ENCODE results near the gene SFRP5. TPM values are rescaled to one million over a fixed set of nuclear protein-coding genes. Genes with fewer than 3 reads are reported as not detected.

SFRP5 gene
- total and polyA plus RNA-seq, 10 of the 15 experiments (the other 5 are each of a cell fraction or from before 2014, with no cell fraction given) = not detected

DNA sequence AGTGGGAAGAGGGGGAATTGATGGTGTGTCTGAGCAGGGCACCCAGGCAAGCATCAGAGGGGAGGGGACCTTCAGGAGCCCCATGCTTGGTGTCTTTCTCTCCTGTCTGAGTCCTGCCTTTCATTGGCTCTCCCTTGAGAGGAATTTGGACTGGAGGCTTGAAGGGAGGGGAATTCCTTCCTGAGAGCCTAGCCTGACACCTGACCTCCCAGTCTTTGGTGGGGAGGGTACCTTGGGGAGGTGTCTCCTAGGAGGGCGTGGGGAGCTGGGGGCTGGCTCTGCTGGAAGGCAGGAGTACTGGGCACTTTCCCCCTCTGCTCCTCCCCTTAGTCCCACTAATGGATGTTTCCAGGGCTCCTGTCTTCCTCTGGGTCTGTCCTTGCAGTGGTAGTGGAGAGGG lies 1.3 kb upstream of the SFRP5 start (continued):
- no peak for TF ChIP-seq NBN (IDR thresholded peaks at IDR 0.05)
- no peak for TF ChIP-seq FOXM1 (IDR thresholded peaks at IDR 0.05; ENCODE audit: low read depth, low read length)
- no peak for TF ChIP-seq MTA3 (IDR thresholded peaks at IDR 0.05; ENCODE audit: borderline replicate concordance, low read length)
- TF ChIP-seq, protein P1, sequence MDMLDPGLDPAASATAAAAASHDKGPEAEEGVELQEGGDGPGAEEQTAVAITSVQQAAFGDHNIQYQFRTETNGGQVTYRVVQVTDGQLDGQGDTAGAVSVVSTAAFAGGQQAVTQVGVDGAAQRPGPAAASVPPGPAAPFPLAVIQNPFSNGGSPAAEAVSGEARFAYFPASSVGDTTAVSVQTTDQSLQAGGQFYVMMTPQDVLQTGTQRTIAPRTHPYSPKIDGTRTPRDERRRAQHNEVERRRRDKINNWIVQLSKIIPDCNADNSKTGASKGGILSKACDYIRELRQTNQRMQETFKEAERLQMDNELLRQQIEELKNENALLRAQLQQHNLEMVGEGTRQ (IDR thresholded peaks at IDR 0.05; ENCODE audit: borderline replicate concordance, low read depth, low read length) = no peak

DNA sequence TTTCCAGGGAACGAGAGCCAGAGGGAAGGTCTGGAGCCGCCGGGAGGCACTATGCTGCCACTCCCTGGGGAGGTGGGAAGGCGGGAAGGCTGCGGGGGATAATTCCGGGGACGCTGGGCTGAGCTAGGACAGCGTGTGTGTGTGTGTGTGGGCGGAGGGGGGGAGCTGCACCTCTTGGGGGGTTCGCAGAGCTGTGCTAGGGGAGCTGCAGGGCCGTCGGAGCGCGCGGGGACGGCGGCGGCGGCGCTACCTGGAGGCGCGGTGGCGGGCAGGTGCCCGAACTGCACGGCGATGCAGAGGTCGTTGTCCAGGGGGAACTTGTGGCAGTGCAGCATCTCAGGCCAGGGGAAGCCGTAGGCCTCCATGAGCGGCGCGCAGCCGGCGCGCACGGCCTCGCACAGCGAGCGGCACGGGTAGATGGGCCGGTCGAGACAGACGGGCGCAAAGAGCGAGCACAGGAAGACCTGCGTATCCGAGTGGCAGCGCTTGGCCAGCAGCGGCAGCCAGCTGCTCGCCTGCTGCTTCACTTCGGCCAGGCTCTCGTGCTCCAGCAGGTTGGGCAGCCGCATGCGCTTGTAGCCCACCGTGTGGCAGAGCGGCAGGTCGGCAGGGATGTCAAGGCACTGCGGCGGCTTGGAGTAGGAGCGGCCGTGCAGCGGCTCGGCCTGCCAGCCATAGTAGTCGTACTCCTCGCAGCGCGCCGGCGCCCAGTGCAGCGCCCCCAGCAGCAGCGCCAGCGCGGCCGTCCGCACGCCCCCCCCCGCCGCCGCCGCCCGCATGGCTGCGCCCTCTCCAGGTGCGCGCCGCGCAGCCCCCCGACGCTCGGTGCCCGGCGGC lies 526 bp downstream of the SFRP5 start:
- SMC1A ChIA-PET (ENCODE audit: uncharacterized antibody, unreplicated experiment) = no interaction called here
- POLR2A ChIA-PET = no interaction called here
- Histone ChIP-seq H3K4me1 (ENCODE audit: control insufficient read depth, insufficient read depth, low read length) (no peaks in the 10 kb centered on the region), H3K9me3 (replicated peaks; ENCODE audit: control insufficient read depth, insufficient read depth, low read length) (no peaks in the 10 kb centered on the region), H3K27ac (ENCODE audit: control insufficient read depth, insufficient read depth) (no peak overlapping the region), H3K4me2 (ENCODE audit: control insufficient read depth, insufficient read depth) (0 out of 2 replicates have a peak overlapping the region, but pooled peaks have one; percentile 17), H4K20me1 (ENCODE audit: control insufficient read depth, insufficient read depth) (no peaks in the 10 kb centered on the region; the same call in 1 of the 2 replicates), H3K27me3 (replicated peaks in 1 of 2; ENCODE audit: control insufficient read depth in 2 of 2, insufficient read depth in 2 of 2, low read length in 1 of 2) (peaks cover 7 to 9% of the 10 kb centered on the region in 2 experiments; a peak in 3 of 4 replicates), H2AFZ (ENCODE audit: control insufficient read depth, low read depth, low read length) (no peak overlapping the region), H3K4me3 (no peak overlapping the region), H3K79me2 (ENCODE audit: control insufficient read depth, insufficient read depth, low read length) (no peaks in the 10 kb centered on the region), H3K9ac (ENCODE audit: control insufficient read depth, insufficient read depth, low read length) (no peak overlapping the region), H3K36me3 (ENCODE audit: control insufficient read depth in 2 of 2, insufficient read depth in 2 of 2, low read length in 1 of 2) (no peaks in the 10 kb centered on the region)
- no peak for DNase-seq (ENCODE audit: low read depth, low spot score)
- BruUV-seq (replicated peaks) = no TSS peak
- FAIRE-seq = no peak
- RAD21 ChIA-PET (ENCODE audit: unreplicated experiment) = no interaction called here
- intact Hi-C loops (cut with micrococcal nuclease; ENCODE audit: unreplicated experiment) = no loop called here
- peak; percentile 24 for ATAC-seq
- in situ Hi-C loops (cut with MboI) = no loop called here
- WGBS (ENCODE audit: insufficient coverage, insufficient replicate concordance, low lambda C conversion rate, missing lambda C conversion rate) = 13% methylated on average over 81 of the region's 90 CpGs
- CTCF ChIA-PET = no interaction called here
- TF ChIP-seq, protein P2, sequence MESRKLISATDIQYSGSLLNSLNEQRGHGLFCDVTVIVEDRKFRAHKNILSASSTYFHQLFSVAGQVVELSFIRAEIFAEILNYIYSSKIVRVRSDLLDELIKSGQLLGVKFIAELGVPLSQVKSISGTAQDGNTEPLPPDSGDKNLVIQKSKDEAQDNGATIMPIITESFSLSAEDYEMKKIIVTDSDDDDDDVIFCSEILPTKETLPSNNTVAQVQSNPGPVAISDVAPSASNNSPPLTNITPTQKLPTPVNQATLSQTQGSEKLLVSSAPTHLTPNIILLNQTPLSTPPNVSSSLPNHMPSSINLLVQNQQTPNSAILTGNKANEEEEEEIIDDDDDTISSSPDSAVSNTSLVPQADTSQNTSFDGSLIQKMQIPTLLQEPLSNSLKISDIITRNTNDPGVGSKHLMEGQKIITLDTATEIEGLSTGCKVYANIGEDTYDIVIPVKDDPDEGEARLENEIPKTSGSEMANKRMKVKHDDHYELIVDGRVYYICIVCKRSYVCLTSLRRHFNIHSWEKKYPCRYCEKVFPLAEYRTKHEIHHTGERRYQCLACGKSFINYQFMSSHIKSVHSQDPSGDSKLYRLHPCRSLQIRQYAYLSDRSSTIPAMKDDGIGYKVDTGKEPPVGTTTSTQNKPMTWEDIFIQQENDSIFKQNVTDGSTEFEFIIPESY (IDR thresholded peaks at IDR 0.05) = no peak
- TF ChIP-seq, protein P3, sequence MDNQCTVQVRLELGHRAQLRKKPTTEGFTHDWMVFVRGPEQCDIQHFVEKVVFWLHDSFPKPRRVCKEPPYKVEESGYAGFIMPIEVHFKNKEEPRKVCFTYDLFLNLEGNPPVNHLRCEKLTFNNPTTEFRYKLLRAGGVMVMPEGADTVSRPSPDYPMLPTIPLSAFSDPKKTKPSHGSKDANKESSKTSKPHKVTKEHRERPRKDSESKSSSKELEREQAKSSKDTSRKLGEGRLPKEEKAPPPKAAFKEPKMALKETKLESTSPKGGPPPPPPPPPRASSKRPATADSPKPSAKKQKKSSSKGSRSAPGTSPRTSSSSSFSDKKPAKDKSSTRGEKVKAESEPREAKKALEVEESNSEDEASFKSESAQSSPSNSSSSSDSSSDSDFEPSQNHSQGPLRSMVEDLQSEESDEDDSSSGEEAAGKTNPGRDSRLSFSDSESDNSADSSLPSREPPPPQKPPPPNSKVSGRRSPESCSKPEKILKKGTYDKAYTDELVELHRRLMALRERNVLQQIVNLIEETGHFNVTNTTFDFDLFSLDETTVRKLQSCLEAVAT (IDR thresholded peaks at IDR 0.05) = no peak
- TF ChIP-seq, protein P4, sequence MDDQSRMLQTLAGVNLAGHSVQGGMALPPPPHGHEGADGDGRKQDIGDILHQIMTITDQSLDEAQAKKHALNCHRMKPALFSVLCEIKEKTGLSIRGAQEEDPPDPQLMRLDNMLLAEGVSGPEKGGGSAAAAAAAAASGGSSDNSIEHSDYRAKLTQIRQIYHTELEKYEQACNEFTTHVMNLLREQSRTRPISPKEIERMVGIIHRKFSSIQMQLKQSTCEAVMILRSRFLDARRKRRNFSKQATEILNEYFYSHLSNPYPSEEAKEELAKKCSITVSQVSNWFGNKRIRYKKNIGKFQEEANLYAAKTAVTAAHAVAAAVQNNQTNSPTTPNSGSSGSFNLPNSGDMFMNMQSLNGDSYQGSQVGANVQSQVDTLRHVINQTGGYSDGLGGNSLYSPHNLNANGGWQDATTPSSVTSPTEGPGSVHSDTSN (IDR thresholded peaks at IDR 0.05; ENCODE audit: insufficient replicate concordance, low read depth, low read length) = no peak
- TF ChIP-seq, protein P5, sequence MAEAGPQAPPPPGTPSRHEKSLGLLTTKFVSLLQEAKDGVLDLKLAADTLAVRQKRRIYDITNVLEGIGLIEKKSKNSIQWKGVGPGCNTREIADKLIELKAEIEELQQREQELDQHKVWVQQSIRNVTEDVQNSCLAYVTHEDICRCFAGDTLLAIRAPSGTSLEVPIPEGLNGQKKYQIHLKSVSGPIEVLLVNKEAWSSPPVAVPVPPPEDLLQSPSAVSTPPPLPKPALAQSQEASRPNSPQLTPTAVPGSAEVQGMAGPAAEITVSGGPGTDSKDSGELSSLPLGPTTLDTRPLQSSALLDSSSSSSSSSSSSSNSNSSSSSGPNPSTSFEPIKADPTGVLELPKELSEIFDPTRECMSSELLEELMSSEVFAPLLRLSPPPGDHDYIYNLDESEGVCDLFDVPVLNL (IDR thresholded peaks at IDR 0.05; ENCODE audit: low read depth, low read length) = no peak
- TF ChIP-seq EGR1 (IDR thresholded peaks at IDR 0.05; ENCODE audit: borderline replicate concordance in 1 of 2, low read depth in 2 of 2, low read length in 2 of 2) = no peak
- no peak for TF ChIP-seq SREBF1 (IDR thresholded peaks at IDR 0.05; ENCODE audit: low read length)
- TF ChIP-seq, protein P6, sequence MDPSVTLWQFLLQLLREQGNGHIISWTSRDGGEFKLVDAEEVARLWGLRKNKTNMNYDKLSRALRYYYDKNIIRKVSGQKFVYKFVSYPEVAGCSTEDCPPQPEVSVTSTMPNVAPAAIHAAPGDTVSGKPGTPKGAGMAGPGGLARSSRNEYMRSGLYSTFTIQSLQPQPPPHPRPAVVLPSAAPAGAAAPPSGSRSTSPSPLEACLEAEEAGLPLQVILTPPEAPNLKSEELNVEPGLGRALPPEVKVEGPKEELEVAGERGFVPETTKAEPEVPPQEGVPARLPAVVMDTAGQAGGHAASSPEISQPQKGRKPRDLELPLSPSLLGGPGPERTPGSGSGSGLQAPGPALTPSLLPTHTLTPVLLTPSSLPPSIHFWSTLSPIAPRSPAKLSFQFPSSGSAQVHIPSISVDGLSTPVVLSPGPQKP (IDR thresholded peaks at IDR 0.05; ENCODE audit: low read depth, low read length) = no peak
- TF ChIP-seq CREM (IDR thresholded peaks at IDR 0.05; ENCODE audit: low read depth) = no peak
- TF ChIP-seq SPI1 (IDR thresholded peaks at IDR 0.05; ENCODE audit: borderline replicate concordance, insufficient read depth, low read depth, low read length) = no peak
